HFFc6 (cell line): ENCODE data around the gene MEF2B. TPM values are rescaled to one million over a fixed set of nuclear protein-coding genes. Genes with fewer than 3 reads are reported as not detected.

Experiments used
- DNase-seq: peaks from one replicate; pipeline ENCODE4 v3.0.0-alpha.2; 2018
- H3K27ac Mint-ChIP-seq: 2 replicates; pipeline ENCODE4 v1.8.0; 2020; ENCODE audit warnings: mild to moderate bottlenecking, mixed read lengths
- H3K27me3 Mint-ChIP-seq: 2 replicates; pipeline ENCODE4 v1.8.0; 2021; ENCODE audit warnings: mild to moderate bottlenecking, moderate library complexity, mixed read lengths; ENCODE audit not compliant: insufficient read depth
- H3K36me3 Mint-ChIP-seq: 2 replicates; pipeline ENCODE4 v1.8.0; 2021; ENCODE audit warnings: low read depth, mixed read lengths
- H3K4me1 Mint-ChIP-seq: 2 replicates; pipeline ENCODE4 v1.8.0; 2020; ENCODE audit warnings: low read depth, mixed read lengths
- H3K4me3 Mint-ChIP-seq: 2 replicates; pipeline ENCODE4 v1.8.0; 2020; ENCODE audit warnings: mild to moderate bottlenecking, moderate library complexity, mixed read lengths
- H3K9me3 Mint-ChIP-seq: 2 replicates; pipeline ENCODE4 v1.8.0; 2020; ENCODE audit warnings: mild to moderate bottlenecking, mixed read lengths
- CTCF ChIP-seq: fragments of 200-600 bp; sonication (generic); IDR thresholded peaks from 2 replicates; pipeline ENCODE4 v1.5.0; 2021; ENCODE audit warnings: antibody characterized with exemption, mild to moderate bottlenecking
- total RNA-seq, 6 experiments: library from RNA; stranded (reverse); fragmentation: NEBNext Ultra II Directional; extraction: Animal tissue kit (Norgen Biotek cat#: 25700); gene quantifications; 2 replicates in 1 of 6; 3 replicates in 5 of 6; pipeline ENCODE4 v1.2.3, GENCODE V29; 2021

The MEF2B gene
- total RNA-seq, 6 experiments from 2014 or later = 0.20 to 1.9 (median 0.82) TPM

- no peak for TF ChIP-seq CTCF
Observed at GRCh38 chr19:19126102-19126501, 44.0 kb downstream of the MEF2B start.

GRCh38 chr19:19123386-19123785 is 46.7 kb downstream of the MEF2B start:
- no peak for TF ChIP-seq CTCF
- DNase-seq = no peak
- Mint-ChIP-seq H3K27me3 (no peaks in the 10 kb centered on the region), H3K9me3 (peaks cover 9% of the 10 kb centered on the region), H3K4me1 (no peaks in the 10 kb centered on the region), H3K36me3 (peaks cover 29% of the 10 kb centered on the region), H3K27ac (no peak overlapping the region), H3K4me3 (no peak overlapping the region)

More at GRCh38 chr19:19126102-19126501, 44.0 kb downstream of the MEF2B start:
- H3K27ac Mint-ChIP-seq = no peak overlapping the region
- no peak overlapping the region for H3K4me3 Mint-ChIP-seq
- peaks cover 9% of the 10 kb centered on the region for H3K9me3 Mint-ChIP-seq
- H3K4me1 Mint-ChIP-seq = no peaks in the 10 kb centered on the region
- DNase-seq = no peak
- H3K27me3 Mint-ChIP-seq = no peaks in the 10 kb centered on the region
- peaks cover 31% of the 10 kb centered on the region for H3K36me3 Mint-ChIP-seq

GRCh38 chr19:19122902-19123301 is 47.2 kb downstream of the MEF2B start:
- no peaks in the 10 kb centered on the region for H3K27me3 Mint-ChIP-seq
- no peak for TF ChIP-seq CTCF
- H3K36me3 Mint-ChIP-seq = peaks cover 27% of the 10 kb centered on the region
- no peak overlapping the region for H3K4me3 Mint-ChIP-seq
- H3K27ac Mint-ChIP-seq = no peak overlapping the region
- DNase-seq = no peak
- H3K9me3 Mint-ChIP-seq = peaks cover 9% of the 10 kb centered on the region
- no peaks in the 10 kb centered on the region for H3K4me1 Mint-ChIP-seq

GRCh38 chr19:19121371-19121770 is 48.7 kb downstream of the MEF2B start:
- no peak for DNase-seq
- Mint-ChIP-seq H3K27ac (no peak overlapping the region), H3K4me1 (no peaks in the 10 kb centered on the region), H3K4me3 (no peak overlapping the region), H3K27me3 (no peaks in the 10 kb centered on the region), H3K36me3 (peaks cover 24% of the 10 kb centered on the region), H3K9me3 (peaks cover 9% of the 10 kb centered on the region)
- no peak for TF ChIP-seq CTCF

- no peak for DNase-seq
- no peak overlapping the region for H3K4me3 Mint-ChIP-seq
- H3K4me1 Mint-ChIP-seq = no peaks in the 10 kb centered on the region
- peaks cover 24% of the 10 kb centered on the region for H3K36me3 Mint-ChIP-seq
- no peak for TF ChIP-seq CTCF
- H3K9me3 Mint-ChIP-seq = peaks cover 9% of the 10 kb centered on the region
- H3K27me3 Mint-ChIP-seq = no peaks in the 10 kb centered on the region
- no peak overlapping the region for H3K27ac Mint-ChIP-seq
Observed at GRCh38 chr19:19120308-19121231, 49.5 kb downstream of the MEF2B start.
